DOHH2 (cell line): ENCODE results near the gene AFF4.

ENCODE experiments used
- H3F3A ChIP-seq: fragments of 200-600 bp; sonication (generic), shearing (Covaris generic); 2 replicates; pipeline ENCODE4 v1.6.0; 2016; ENCODE audit warnings: antibody characterized with exemption, mild to moderate bottlenecking; ENCODE audit not compliant: control insufficient read depth, insufficient read depth
- H3K27ac ChIP-seq: fragments of 200-600 bp; sonication (generic); 2 replicates; pipeline ENCODE4 v1.5.1; 2014; ENCODE audit warnings: low read depth, mild to moderate bottlenecking, low read length, moderate library complexity
- H3K27me3 ChIP-seq: fragments of 200-600 bp; sonication (generic); 2 replicates; pipeline ENCODE4 v1.6.1; 2014; ENCODE audit warnings: mild to moderate bottlenecking, low read length, mixed read lengths; ENCODE audit not compliant: control insufficient read depth
- H3K36me3 ChIP-seq: fragments of 200-600 bp; sonication (generic); 2 replicates; pipeline ENCODE4 v1.6.1; 2014; ENCODE audit warnings: mild to moderate bottlenecking, low read length, moderate library complexity, mixed read lengths; ENCODE audit not compliant: control insufficient read depth
- H3K4me1 ChIP-seq: fragments of 200-600 bp; sonication (generic); 2 replicates; pipeline ENCODE4 v1.6.1; 2014; ENCODE audit warnings: mild to moderate bottlenecking, low read length, mixed read lengths; ENCODE audit not compliant: control insufficient read depth
- H3K4me2 ChIP-seq: fragments of 200-600 bp; sonication (generic); 2 replicates; pipeline ENCODE4 v1.6.0; 2014; ENCODE audit warnings: mild to moderate bottlenecking, low read length, moderate library complexity
- H3K4me3 ChIP-seq: fragments of 200-600 bp; sonication (generic); 2 replicates; pipeline ENCODE4 v1.5.1; 2014; ENCODE audit warnings: mild to moderate bottlenecking, low read length, mixed read lengths
- H3K79me2 ChIP-seq: fragments of 200-600 bp; sonication (generic); 2 replicates; pipeline ENCODE4 v1.6.1; 2014; ENCODE audit warnings: mild to moderate bottlenecking, low read length, mixed read lengths; ENCODE audit not compliant: control insufficient read depth
- H3K9me2 ChIP-seq: fragments of 200-600 bp; sonication (generic); replicated peaks from 2 replicates; pipeline ENCODE4 v1.6.1; 2014; ENCODE audit warnings: mild to moderate bottlenecking, low read length, mixed read lengths; ENCODE audit not compliant: control insufficient read depth
- H3K9me3 ChIP-seq: fragments of 200-600 bp; sonication (generic); 2 replicates; pipeline ENCODE4 v1.6.1; 2014; ENCODE audit warnings: antibody characterized with exemption, low read length, mixed read lengths; ENCODE audit not compliant: control insufficient read depth, insufficient read depth
- H4K20me1 ChIP-seq: fragments of 200-600 bp; sonication (generic); 2 replicates; pipeline ENCODE4 v1.6.0; 2014; ENCODE audit warnings: low read depth, mild to moderate bottlenecking, antibody characterized with exemption, low read length, moderate library complexity; ENCODE audit not compliant: control insufficient read depth, insufficient read depth
- CTCF ChIP-seq: fragments of 200-600 bp; sonication (generic); IDR thresholded peaks from one replicate; pipeline ENCODE4 v1.5.1; 2014; ENCODE audit warnings: antibody characterized with exemption, mild to moderate bottlenecking, low read depth, low read length; ENCODE audit not compliant: poor library complexity, severe bottlenecking
- EZH2phosphoT487 ChIP-seq: fragments of 200-600 bp; sonication (generic); IDR thresholded peaks from 2 replicates; pipeline ENCODE4 v1.6.1; 2017; ENCODE audit warnings: borderline replicate concordance, mild to moderate bottlenecking, antibody characterized with exemption, low read length, moderate library complexity, mixed read lengths

AFF4 gene

GRCh38 chr5:132890817-132891216, 72.6 kb downstream of the AFF4 start:
- Histone ChIP-seq H3K9me3 (no peaks in the 10 kb centered on the region), H3K4me2 (no peak overlapping the region), H3K27ac (no peak overlapping the region), H3F3A (0 out of 2 replicates have a peak, but pooled peaks cover 3% of the 10 kb centered on the region), H3K4me1 (peaks cover 18% of the 10 kb centered on the region), H4K20me1 (no peaks in the 10 kb centered on the region; the same call in 1 of the 2 replicates), H3K9me2 (no peaks in the 10 kb centered on the region), H3K4me3 (no peak overlapping the region), H3K79me2 (no peaks in the 10 kb centered on the region), H3K36me3 (peaks cover 76% of the 10 kb centered on the region), H3K27me3 (no peaks in the 10 kb centered on the region)
- TF ChIP-seq CTCF: no peak
- TF ChIP-seq EZH2phosphoT487: no peak

DNA sequence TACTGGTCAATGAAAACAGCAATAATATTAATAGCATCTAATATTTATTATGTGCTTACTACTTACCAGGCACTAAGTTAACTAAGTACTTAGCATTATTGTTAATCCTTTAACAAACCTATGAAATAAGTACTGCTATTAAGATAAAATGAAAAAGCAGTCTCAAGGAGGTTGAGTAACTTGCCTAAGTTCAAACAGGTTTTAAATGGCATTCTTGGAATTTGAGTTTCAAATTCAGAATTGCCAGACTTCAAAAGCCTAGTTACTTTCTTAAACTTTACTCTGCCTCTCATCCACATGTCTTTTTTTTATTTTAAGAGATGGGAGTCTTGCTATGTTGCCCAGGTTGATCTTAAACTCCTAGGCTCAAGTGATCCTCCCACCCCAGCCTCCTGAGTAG, 73.9 kb downstream of the AFF4 start:
- Histone ChIP-seq H3K27ac (no peak overlapping the region), H3K4me1 (peaks cover 18% of the 10 kb centered on the region), H3K79me2 (no peaks in the 10 kb centered on the region), H3K9me3 (no peaks in the 10 kb centered on the region), H4K20me1 (no peaks in the 10 kb centered on the region; the same call in 1 of the 2 replicates), H3K9me2 (no peaks in the 10 kb centered on the region), H3F3A (0 out of 2 replicates have a peak, but pooled peaks cover 3% of the 10 kb centered on the region), H3K4me2 (no peak overlapping the region), H3K36me3 (peaks cover 68% of the 10 kb centered on the region), H3K4me3 (no peak overlapping the region), H3K27me3 (no peaks in the 10 kb centered on the region)
- no peak for TF ChIP-seq CTCF
- no peak for TF ChIP-seq EZH2phosphoT487

DNA sequence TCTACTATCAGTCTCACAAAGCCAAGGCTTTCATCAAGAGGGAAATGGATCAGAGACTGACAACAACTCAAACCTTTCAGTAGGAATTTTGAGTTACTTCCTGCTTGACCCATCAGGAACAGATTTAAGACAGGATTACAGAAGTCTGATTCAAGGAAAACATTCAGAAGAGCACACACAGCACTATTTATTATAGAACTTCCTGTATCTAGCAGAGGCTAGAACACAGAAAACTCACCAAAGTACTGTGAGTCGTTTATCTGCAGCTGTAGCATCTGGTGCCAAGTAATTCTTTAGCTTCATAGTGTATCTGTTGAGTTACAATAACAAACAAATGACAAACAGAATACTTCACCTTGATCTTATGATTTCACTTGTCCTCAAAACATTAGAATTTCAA, 76.2 kb downstream of the AFF4 start:
- Histone ChIP-seq H3K27me3 (no peaks in the 10 kb centered on the region), H3K4me3 (no peak overlapping the region), H3K4me2 (no peak overlapping the region), H3K9me3 (no peaks in the 10 kb centered on the region), H3F3A (peaks cover 11% of the 10 kb centered on the region; the same call in 1 of the 2 replicates), H3K36me3 (peaks cover 74% of the 10 kb centered on the region), H3K79me2 (no peaks in the 10 kb centered on the region), H3K27ac (no peak overlapping the region), H4K20me1 (no peaks in the 10 kb centered on the region; the same call in 1 of the 2 replicates), H3K4me1 (peaks cover 18% of the 10 kb centered on the region), H3K9me2 (no peaks in the 10 kb centered on the region)
- TF ChIP-seq EZH2phosphoT487: no peak

DNA sequence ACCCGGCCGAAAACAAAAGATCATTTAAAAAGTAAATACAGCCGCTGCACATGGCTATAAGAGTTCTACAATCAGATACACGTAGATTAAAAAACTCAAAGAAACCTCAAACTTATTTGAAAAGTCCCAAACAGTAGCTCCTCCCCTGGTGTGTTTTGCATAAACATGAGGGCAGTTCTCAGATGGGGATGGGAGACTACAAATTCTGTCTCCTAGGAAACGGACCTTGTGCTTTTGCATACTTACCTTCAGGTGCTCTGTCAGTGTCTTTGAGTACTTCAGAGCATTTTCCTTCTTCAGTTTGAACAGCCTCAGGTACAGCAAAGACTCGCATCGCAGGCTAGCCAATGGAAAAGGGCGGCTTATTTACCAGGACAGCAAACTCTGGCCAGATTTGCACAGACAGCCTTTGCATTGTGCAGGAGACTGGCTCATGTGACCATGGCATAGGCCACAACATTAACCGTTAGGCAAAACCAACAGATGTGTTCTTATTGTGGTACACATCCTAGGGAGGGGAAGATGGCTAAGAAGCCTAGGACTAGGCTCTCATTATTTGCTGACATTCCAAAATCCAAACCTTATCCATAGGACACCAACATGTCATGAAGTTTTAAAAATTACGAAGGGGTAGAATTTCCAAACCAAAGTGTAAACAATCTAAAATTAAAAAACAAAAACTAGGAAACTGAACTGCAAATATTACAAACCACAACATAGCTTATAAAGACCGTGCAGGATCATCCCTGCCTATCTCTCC, 77.2 kb downstream of the AFF4 start:
- Histone ChIP-seq H3K27ac (no peak overlapping the region), H3K4me3 (no peak overlapping the region), H3K79me2 (no peaks in the 10 kb centered on the region), H3K9me2 (no peaks in the 10 kb centered on the region), H3K9me3 (no peaks in the 10 kb centered on the region), H4K20me1 (no peaks in the 10 kb centered on the region; the same call in 1 of the 2 replicates), H3K36me3 (peaks cover 76% of the 10 kb centered on the region), H3K27me3 (no peaks in the 10 kb centered on the region), H3K4me2 (peak overlapping the region; percentile 14; the same call in 1 of the 2 replicates), H3K4me1 (peaks cover 18% of the 10 kb centered on the region), H3F3A (peaks cover 11% of the 10 kb centered on the region; the same call in 1 of the 2 replicates)
- TF ChIP-seq EZH2phosphoT487 (no peak), CTCF (no peak)
